Astrocyte of the spinal cord (primary cell): ENCODE results near the gene TEX264.
A peak's percentile ranks its signal among the peaks of the same experiment; 100 is the strongest.
"Not testable (repeated sequence)": the region's sequence is repeated elsewhere in the genome, so short reads cannot be mapped to it uniquely, and the experiment has no call there.

Experiments
- DNase-seq: peaks from one replicate; pipeline ENCODE4 v3.0.0; 2011; ENCODE audit warnings: low read depth, low spot score
- H3K4me3 ChIP-seq: 2 replicates; pipeline ENCODE4 v1.5.1; 2011; ENCODE audit warnings: low read depth, mild to moderate bottlenecking, low read length, moderate library complexity
- in situ Hi-C: cut with HindIII; loops from 2 replicates; pipeline ENCODE4 v1.10.0; 2017; ENCODE audit warnings: low sequenced_read_pairs
- TF ChIP-seq, protein P1 (sequence below): IDR thresholded peaks from 2 replicates; pipeline ENCODE4 v1.5.1; 2012; ENCODE audit warnings: low read depth, mild to moderate bottlenecking, low read length, inconsistent platforms

Gene TEX264

GRCh38 chr3:51642462-51642861, 28.6 kb upstream of the TEX264 start:
- TF ChIP-seq, protein P1, sequence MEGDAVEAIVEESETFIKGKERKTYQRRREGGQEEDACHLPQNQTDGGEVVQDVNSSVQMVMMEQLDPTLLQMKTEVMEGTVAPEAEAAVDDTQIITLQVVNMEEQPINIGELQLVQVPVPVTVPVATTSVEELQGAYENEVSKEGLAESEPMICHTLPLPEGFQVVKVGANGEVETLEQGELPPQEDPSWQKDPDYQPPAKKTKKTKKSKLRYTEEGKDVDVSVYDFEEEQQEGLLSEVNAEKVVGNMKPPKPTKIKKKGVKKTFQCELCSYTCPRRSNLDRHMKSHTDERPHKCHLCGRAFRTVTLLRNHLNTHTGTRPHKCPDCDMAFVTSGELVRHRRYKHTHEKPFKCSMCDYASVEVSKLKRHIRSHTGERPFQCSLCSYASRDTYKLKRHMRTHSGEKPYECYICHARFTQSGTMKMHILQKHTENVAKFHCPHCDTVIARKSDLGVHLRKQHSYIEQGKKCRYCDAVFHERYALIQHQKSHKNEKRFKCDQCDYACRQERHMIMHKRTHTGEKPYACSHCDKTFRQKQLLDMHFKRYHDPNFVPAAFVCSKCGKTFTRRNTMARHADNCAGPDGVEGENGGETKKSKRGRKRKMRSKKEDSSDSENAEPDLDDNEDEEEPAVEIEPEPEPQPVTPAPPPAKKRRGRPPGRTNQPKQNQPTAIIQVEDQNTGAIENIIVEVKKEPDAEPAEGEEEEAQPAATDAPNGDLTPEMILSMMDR = peak; percentile 43
- no peak overlapping the region for H3K4me3 ChIP-seq
- no peak for DNase-seq
- in situ Hi-C loops = no loop called here

GRCh38 chr3:51646091-51646490, 25.0 kb upstream of the TEX264 start:
- peak; percentile 53 for DNase-seq
- in situ Hi-C loops = no loop called here
- TF ChIP-seq, protein P1 = no peak
- no peak overlapping the region for H3K4me3 ChIP-seq

DNA sequence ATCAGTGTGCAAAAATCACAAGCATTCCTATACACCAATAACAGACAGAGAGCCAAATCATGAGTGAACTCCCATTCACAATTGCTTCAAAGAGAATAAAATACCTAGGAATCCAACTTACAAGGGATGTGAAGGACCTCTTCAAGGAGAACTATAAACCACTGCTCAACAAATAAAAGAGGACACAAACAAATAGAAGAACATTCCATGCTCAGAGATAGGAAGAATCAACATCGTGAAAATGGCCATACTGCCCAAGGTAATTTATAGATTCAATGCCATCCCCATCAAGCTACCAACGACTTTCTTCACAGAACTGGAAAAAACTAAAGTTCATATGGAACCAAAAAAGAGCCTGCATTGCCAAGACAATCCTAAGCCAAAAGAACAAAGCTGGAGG, 18.9 kb upstream of the TEX264 start:
- DNase-seq, in situ Hi-C loops, H3K4me3 ChIP-seq: not testable (repeated sequence)

- H3K4me3 ChIP-seq, DNase-seq, in situ Hi-C loops: not testable (repeated sequence)
Observed at GRCh38 chr3:51653409-51653808, 17.6 kb upstream of the TEX264 start.

DNA sequence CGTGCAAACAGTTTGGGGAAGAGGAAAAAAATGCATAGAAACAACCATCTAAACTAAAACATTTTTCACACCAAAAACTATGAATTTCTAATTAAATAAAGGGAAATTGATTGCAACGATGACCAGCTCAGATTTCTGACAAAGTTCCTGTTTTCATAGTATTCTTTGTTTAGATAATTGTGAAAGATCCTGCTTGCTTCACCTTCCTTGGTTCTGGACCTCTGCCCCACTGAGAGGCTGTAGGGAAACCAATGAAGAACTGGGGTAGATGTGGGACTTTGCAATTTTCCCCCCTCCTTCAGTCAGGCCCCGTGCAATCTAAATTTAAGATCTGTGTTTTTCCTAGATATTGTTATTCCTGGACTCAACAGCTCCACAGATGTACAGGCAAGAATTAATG, 13.8 kb upstream of the TEX264 start:
- no peak for DNase-seq
- TF ChIP-seq, protein P1 = no peak
- in situ Hi-C loops = no loop called here
- no peak overlapping the region for H3K4me3 ChIP-seq

DNA sequence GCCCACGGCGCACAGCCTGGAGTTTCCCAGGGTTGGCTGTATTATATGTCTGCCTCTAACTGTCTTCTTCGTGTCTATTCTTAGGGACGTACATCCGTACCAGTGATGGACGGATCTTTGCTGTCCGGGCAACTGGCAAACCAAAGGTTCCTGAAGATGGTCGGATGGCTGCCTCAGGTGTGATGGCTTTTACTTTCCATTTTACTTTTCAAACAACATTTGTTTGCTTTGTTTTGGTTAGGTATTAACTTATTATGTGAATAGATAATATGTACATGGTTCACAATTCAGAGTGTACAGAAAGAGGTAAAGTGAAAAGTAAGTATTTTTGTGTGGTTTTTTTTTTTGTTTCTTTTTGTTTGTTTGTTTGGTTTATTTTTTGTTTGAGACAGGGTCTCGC, 11.1 kb upstream of the TEX264 start:
- in situ Hi-C loops = no loop called here
- no peak for DNase-seq
- TF ChIP-seq, protein P1 = no peak
- H3K4me3 ChIP-seq = no peak overlapping the region

- DNase-seq = no peak
- no peak overlapping the region for H3K4me3 ChIP-seq
- in situ Hi-C loops = no loop called here
- TF ChIP-seq, protein P1 = no peak
Observed at GRCh38 chr3:51662456-51662855, 8.6 kb upstream of the TEX264 start.

DNA sequence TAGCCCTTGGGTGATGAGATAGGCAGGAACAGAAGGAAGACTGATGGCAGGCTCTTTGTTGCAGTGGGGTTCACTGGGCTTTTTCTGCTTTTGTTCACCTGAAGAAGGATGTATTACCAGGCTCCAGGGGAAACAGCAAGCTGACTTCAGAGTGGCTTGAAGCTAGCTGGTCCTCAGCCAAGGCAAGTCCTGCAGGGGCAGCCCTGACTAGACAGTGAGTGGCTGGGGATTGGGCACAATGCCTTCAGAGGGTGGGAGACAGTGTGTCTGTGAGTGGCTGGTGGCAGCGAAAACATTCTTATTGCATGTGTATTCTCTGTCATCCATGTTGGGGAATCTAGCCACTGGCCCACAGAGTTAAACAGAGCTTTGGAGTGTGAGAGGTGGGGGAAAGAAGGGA, 2.3 kb upstream of the TEX264 start:
- in situ Hi-C loops = no loop called here
- TF ChIP-seq, protein P1 = no peak
- H3K4me3 ChIP-seq = no peak overlapping the region
- DNase-seq = no peak
